HG03354 (cell line): ENCODE results near the gene JAKMIP1.
"Not testable (repeated sequence)": the region's sequence is repeated elsewhere in the genome, so short reads cannot be mapped to it uniquely, and the experiment has no call there.

Experiments
- ATAC-seq: cut with Tn5 transposase; IDR thresholded peaks from one replicate; pipeline ENCODE4 v1.9.1; 2021; ENCODE audit warnings: mild to moderate bottlenecking; ENCODE audit not compliant: unreplicated experiment, poor library complexity, severe bottlenecking

The JAKMIP1 gene

DNA sequence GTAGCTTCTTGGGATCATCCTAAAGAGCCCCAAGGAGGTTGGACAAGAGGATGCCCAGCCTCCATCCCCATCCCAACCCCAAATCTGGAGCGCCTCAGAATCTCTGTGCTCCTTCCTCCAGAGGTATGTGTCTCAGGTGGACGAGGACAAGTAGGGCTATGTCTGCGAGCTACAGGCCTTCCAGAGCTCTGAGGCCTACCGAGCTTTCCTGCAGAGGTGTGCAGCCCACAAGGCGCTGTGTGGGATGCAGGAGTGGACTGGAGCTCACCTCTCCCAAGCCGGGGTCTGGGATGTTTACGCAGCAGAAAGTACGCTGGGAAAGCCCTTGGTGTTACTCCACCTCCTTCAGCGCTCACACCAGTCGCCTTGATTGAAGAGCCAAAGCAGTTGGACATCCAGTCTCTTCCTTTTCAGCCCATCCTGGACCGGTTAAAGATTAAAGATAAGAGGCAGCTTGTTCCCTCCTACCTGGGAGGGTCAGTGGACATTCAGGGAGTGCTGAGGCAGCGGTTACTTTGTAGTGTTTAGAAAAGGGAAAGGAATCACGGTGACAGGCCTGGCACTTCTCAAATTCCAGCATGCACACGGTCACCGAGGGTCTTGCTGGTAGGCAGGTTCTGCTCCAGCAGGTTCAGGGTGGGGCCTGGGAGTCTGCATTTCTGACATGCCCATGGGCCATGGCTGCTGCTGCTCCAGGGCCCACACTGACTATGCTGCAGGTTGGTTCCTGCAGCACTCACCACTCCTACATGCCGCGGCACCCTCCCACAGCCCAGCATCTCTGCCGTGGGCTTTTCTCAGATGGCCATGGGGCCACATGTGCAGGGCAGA, 29.5 kb upstream of the JAKMIP1 start:
- no peak for ATAC-seq

DNA sequence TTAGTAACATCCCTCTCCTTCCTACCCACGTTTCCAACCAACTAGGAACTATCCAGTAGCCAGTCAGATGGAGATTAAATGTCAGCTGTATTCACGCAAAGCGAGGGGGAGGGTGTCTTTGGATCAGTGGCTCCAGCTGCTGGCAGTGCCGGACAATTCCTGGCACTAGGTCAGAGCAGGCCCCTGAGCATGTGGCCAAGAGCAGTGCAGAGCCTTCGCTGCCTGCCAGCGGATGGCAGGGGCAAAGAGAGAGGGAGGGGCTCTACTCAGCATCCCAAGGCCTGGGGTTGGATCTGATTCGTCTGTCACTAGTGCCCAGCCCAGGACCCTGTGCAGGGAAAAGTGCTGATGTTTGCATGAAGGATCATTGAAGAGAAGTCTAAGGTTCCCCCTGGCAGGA, 28.7 kb upstream of the JAKMIP1 start:
- no peak for ATAC-seq

DNA sequence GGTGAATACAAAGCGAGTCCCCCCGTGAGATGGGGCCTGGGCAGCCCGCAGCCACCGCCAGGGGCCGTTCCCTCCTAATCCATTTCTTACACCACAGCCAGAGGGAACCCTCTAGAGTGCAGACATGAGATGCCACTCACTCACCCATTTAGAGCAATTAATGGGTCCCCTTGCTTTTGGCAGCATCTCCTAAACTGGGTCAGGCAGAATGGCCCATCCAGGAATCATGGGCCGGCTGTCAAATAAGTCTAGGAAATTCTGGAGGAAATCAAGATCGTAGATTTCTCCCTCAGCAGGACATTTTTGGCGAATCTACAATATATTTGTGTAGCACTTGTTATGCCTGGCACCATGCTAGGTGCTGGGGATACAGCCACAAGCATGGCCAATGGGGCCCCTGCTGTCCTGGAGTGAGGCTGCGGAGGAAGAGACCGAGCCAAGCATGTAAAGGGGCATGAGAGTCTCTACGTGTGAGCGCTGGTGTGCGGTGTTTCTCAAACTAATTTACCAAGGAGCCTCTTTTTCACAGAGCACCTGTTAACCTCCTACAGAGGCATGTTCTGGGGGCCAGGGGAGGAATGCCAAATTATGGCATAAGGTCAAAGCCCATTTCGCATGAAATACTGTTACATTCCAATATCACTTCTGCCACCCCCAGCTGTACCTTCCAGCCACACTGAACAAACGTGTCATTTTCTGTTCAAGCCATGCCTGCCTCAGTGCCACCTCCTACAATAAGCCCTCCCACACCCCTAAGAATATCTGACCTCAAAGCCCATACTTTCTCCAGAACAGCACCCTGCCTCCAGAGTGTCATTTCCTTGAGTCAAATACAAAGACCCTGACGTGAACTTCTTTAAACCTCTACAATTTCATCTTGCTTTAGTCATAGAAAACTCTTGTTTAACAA, 28.1 kb upstream of the JAKMIP1 start:
- no peak for ATAC-seq

DNA sequence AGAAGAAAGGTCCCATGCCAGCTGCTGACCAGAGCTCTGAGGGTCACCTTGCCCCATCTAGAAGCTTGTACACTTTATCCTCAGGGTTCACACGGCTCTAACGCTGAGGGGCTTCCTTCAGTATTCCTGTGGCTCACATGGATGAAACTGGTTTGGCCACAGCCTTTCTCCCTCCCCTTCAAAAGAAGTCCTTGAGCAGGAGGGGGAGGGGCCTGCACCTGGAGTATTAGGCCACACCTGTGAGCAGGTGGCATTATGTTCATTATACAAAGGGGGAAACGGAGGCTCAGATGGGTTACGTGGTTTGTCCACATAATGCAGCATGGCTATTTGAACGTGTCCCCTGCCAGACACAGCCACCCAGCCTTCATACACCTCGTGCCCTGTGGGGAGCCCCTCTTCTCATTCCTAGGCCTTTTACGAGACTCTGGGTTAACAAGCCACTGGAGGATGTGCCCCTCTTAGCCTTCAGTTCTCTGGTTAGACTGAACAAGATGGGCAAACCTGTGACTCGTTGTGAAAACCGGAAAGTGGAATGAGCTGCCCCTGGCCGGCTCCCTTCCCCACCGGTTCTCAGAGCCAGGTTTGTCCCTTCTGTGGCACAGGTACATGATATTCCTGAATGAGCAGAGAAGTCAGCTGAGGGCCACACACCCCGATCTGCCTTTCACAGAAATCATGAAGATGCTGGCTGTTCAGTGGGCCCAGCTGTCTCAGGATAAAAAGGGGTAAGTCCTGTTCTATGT, 27.2 kb upstream of the JAKMIP1 start:
- no peak for ATAC-seq

DNA sequence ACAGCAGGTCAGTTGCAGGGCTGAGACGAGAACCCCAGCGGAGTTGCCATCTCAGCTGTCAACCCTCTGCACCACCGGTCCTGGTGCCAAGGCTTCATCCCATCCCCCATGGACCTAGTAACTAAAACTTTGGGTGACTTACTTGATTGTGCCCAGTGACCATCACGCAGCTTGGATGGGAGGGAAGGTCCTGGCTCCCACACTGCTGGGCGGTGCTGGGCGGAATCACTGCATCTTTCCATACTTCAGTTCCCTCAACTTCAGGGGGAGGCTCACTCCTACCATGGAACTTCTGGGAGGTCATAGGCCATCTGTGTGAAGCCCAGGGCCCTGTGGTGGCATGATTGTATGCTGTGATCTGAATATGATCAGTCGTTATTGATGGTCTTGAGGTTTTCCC, 26.2 kb upstream of the JAKMIP1 start:
- ATAC-seq, result no peak

DNA sequence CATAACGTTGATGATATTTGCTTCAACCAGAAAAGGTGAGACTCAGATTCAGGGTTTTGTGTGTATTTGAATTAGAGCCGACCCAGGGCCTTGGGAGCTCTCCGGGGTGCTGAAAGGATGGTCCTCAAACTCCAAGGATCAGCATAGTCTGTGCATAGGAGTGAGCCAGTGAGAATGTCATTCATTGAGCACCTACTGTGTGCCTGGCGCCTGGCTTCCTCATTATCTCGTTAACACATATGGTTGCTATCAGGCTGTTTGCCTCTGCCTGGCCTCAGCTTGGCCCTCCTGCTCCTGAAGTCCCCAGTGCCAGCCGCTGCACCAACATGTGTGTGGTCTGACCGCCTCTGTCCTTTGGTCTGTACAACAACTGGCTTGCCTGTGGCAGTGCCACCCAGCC, 25.1 kb upstream of the JAKMIP1 start:
- no peak for ATAC-seq

DNA sequence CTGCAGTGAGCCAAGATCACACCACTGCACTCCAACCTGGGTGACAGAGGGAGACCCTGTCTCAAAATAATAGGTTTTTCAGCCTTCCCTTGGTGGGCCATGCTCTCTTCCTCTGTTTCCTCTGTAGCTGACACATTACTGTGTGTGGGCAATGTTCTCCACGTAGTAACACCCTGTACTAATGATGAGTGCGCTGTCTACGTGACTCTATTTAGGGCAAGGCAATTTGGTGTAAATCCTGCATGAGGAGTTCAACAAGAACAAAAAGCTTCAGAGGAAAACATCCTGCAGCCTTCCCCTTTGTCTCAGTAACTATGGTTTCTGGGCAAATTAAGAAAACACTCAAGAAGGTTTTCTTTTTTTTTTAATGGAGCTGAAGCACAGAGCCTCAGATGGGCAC, 24.4 kb upstream of the JAKMIP1 start:
- ATAC-seq, result no peak

DNA sequence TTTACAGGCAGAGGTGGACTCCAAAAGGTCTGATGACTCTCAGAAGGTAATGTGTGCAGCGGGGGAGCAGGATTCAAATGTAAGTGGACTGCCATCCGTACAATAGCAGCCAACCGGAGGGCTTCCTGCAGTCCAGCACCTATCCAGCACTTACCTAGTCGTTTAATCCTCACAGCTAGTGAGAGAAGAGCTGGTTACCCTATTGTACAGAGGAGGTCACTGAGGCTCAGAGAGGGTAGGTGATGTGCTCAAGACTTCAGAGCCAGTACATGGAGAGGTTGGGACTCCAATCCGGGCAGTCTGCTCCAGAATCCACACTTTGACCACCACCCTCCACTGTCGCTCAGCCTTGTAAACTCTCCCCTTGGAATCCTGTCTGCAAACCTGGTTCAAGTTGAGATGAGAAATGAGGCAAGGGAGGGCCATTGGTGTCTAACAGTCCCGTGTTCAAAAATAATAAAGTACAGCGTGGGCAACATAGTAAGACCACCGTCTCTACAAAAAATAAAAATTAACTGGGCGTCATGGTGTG, 22.5 kb upstream of the JAKMIP1 start:
- no peak for ATAC-seq

DNA sequence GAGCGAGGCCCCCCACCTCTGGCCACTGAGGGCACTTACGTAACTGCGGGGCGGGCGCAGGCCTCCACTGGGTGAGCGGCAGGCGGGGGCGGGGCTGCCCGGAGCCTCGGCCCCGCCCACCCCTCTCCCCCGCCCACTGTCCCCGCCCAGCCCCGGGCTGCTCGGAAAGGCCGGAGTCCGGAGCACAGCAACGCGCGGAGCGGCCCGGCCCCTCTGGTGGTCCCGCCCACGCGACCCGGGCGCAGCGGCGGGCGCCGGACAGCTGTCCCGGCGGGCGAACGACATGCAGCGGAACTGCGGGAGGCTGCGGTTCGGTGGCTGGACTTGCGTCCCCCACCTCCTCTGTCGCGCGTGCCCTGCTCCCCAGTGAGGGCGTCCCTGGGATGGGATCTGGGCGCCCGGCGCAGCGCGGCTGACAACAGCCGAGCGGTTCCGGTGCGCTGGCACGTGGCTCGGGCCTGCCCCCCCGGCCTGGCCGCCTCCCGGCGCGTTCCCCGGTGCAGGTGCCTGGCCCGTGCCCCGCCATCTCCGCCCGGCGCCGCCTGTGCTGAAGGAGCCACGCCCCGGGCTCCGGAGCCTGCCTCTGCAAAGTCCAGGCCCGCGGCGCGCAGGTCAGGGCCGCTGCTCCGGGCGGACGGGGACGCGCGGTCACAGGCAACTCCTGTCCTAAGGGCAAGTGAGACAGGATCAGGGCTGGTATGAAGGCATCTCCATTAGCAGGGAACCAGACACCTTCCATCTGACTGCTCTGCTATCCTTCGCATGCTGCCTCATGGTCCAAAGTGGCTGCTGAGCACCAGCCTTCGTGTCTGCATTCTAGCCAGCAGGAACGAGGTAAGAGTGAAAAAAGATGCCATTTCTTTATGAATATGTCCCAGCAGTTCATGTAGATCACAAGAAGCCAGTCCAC, 21.8 kb upstream of the JAKMIP1 start:
- no peak for ATAC-seq

DNA sequence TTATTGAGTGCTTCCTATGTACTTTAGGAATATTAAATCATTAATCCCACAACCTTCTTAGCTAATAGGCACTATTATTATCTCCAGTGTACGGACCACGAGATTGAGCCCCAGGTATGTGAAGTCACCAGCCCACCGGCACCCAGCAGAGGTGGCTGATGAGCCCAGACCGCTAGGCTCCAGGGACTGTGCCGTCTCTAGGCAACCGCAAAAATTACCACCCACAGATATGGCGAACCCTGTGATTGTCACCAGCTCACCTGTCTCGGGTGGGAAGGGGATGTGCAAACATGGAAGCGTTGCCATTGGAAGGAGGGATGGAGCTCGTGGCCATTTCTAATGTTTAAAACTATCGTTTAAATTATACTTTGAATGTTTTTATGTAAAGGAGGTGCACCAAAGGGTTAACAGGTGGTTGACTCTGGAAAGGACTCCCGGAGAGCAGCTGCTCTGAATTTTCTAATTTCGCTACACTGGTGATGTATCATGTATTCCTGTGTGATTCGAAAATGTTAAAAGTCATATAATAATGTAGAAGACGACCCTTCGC, 21.0 kb upstream of the JAKMIP1 start:
- ATAC-seq, result no peak

DNA sequence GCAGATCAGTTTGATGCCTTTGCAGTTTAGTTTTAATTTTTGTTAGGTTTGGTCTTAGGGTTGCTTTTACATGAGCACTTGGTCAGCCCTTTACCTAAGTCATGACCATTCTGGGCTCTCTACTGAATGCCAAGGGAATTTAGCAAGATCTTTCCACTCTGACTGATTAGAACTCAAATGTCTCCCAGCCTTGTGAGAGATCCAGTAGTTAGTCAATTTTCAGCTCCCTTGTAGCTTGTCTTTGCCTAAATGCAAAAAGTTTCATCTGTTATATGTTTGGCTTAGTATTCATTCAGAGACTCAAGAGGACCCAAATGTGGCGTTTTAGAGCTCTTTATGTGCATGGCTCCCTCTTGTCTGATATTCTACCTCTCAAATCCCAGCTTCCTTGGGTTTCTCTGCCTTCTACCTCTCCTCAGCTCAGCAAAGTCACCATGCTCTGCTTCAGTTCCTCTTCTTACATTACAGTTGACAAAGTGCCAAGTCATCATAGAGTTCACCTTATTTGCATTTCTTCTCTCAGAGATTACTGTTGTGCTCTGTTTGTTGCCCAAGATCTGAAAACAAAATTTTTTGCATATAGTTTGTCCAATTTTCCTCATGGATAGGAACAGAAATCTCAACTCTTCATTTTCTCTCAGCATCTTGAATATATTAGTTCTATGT, 17.5 kb upstream of the JAKMIP1 start:
- ATAC-seq, result peak; percentile 69

DNA sequence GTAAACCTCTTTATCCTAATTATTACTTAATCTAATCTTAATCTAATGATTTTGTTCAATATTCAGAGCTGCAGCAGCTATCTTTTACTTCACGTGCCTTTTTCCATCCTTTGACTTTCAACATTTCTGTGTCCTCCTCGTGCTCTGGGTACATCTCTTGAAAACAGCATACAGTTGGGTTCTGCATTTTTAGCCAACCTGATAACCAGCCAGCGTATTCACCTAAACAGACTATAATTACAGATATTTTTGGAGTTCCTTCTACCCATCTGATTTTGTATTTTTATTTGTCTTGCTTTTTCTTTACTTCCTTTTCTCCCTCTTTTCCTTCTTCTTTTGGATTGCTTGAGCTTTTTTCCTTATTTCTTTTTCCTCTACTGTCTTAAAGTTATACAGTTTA, 16.2 kb upstream of the JAKMIP1 start:
- ATAC-seq, result no peak

DNA sequence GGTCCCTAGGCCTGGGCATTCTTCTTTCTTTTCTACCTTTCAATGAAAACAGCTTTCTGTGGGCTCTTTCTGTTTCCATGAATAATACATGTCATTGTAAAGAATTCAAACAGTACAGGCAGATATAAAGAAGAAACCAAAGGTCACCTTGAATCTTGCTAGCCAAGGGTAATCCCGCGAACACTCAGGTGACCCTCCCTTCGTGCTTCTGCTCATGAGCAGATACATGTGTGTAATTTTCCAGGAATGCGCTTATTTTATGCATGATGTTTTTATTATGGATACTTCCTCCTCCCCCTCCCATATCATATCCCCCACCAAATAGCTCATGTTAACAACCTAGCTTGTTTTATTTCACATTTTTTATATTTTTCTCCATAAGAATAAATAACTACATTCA, 9.6 kb upstream of the JAKMIP1 start:
- ATAC-seq, result no peak

DNA sequence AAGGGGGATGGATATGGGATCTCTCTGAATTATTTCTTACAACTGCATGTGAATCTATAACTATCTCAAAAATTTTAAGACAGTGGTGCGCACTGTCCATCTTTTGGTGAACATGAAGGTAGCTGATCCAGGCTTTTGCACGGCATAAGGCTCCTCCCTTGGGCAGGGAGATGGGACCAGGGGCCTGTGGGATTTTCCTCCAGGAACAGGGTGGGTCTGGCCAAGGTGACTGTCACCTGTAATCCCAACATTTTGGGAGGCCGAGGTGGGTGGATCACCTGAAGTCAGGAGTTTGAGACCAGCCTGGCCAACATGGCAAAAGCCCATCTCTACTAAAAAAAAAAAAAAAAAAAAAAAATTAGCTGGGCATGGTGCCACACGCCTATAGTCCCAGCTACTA, 8.9 kb upstream of the JAKMIP1 start:
- ATAC-seq, result not testable (repeated sequence)

DNA sequence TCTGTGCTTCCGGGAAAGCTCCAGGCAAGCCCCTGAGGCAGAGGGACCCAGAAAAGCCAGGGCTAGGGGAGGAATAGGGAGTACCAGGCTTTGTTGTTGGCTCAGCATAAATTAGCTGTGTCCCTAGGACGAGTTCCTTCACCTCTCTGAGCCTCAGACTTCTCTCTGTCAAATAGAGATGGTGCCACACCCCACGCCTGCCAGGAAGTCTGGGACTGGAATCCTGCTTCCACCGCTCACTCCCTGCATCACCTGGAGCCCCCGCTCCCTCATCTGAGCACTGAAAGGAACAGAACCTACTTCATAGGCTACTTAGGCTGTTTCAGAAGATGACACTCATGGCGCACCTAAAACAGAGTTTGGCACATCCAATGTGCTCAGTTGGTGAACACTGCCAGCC, 8.1 kb upstream of the JAKMIP1 start:
- no peak for ATAC-seq

DNA sequence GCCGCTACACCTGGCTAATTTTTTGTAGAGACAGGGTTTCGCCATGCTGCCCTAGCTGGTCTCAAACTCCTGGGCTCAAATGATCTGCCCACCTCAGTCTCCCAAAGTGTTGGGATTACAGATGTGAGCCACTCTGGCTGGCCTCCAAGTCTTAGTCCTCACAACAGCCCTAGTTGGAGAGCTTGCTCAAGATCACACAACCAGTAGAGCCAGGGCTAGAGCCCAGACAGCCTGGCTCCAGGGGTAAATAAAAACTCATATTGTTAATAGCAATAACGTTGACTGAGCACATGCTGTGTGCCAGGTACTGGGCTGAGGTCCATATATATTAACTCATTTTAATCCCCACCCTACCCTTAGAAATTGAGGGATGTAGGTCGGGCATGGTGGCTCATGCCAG, 7.3 kb upstream of the JAKMIP1 start:
- no peak for ATAC-seq

DNA sequence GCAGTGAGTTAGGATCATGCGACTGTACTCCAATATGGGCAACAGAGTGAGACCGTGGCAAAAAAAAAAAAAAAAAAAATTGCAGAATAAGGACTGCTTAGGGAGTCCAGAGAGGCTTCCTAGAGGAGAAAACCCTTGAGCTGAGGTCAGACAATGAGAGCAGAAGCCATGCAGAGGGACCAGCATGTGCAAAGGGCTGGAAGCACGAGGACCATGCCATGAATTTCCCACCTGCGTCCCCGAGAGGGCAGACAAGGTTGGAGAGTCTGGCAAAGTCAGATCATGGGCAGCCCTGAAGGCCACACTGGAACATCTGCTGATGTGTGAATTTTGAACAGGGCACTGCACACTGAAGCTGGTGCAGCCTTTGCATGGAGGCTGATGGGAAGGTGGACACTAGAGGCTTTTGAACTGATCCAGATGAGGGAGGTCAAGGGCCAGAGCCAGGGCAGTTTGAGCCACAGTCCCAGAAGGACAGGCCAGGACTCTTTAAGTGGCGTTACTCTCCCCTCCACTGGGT, 6.5 kb upstream of the JAKMIP1 start:
- ATAC-seq, result no peak

DNA sequence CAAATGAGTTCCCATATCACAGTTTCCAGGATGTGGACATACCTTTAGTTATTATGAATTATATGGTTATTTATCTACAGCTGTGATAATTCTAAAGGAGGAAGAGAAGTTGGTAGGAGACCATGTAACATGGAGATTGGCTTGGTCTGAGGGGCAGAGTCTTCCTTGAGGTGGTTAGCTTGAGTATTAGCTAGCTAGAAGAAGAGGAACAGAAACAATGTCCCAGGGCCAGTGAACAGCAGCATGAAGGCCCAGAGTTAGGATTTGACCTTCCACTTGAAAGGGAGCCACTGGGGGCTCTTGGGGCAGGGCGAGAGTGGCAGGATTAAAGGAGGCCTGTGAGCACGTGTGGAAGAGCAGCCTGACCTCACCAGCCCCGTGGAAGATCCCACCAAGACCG, 5.6 kb upstream of the JAKMIP1 start:
- ATAC-seq, result no peak
